Stimulated activated CD8-positive, alpha-beta memory T cell treated with anti-CD3 and anti-CD28 coated beads, Interleukin-15, amount 100 ng/mL, for 48 hours (primary cell): ENCODE measurements around the gene CCL18.
"Not testable (repeated sequence)": the region's sequence is repeated elsewhere in the genome, so short reads cannot be mapped to it uniquely, and the experiment has no call there.

ENCODE experiments used
- DNase-seq, 2 donors: peaks; one replicate each; pipeline ENCODE4 v3.0.0-alpha.2; 2020; ENCODE audit warnings: low read depth in 2 of 2

CCL18 gene

DNA sequence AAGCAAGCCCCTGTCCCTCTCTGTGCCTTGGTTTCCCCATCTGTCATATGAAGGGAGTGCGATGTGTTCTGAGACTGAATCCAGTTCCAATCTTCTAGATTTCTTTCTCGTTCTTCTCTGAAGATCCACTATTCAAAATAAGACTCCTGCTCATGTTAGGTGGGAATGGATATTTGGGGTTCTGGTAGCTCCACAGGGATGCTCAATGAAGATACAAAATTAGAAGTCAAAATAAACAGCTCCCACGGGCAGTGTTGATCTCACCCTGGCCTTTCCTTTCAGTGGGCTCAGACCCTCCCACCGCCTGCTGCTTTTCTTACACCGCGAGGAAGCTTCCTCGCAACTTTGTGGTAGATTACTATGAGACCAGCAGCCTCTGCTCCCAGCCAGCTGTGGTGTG lies 40.2 kb downstream of the CCL18 start:
- DNase-seq: not testable (repeated sequence)

DNA sequence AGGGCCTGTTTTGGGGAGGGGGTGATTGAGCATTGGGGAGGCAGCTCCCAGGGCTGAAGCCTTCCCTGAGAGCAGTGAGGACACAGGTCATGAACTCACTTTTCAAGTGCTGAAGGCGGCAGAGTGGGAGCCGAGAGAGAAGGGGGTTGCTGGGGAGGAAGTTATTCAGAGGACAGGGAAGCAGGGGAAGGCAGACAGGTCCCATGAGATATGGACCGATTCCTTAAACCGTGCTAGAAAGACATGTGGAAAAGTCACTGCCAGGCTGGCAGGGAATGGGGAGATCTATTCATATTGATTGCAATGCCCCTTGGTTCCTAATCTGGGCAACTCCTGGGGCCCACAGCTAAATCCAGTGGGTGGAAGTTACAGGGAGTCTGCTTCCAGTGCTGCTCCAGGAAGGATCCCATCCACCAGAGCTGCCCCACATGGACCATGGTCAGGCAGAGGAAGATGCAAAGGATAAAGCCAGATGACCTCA lies 40.7 kb downstream of the CCL18 start:
- no peak for DNase-seq

DNA sequence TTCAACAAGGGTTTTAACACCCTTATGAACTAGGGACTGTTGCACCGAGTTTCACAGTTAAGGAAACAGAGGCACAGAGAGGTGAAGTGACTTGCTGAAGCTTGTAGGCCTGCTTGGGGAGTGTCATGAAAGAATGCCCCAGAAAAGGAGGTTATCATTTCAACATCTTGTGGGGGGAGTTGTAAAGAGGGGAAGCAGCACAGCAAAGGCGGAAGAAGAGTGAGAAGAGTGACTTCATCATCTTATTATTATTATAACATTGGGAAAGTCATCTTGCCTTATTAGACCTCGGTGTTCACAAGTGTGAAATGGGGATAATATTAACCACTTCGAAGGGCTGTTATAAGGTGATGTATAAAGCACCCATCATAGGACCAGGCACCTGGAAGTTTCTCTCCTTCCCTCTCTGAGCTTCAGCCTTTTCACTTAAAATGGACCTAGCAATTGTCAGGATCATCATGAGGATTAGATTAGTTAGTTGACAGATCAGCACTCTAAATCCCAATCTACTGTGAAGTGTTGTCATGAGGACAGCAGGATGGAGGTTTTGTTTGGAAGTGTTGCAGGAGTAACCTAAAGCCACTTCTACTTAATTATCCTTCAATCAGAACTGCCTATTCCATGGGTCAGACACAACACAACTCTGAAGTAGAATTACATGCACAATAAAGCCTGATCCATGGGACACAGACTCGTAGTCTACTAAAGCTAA lies 41.9 kb downstream of the CCL18 start:
- DNase-seq: no peak

DNA sequence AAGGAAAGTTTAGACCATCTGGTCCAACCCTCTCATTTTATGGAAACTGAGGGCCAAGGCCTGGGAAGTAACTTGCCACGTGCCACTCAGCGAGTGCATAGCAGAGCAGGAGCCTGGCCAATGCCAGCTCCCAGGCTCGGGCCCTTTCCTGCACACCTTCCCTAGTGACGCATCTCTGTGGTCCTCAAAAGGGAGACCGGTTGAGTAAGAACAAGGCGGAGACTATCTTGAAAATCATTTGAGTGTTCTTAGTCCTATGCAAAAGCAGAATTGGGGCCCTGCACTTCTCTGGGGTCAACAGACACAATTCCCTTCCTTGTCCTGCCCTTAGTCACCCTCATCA lies 42.4 kb downstream of the CCL18 start:
- no peak for DNase-seq

DNA sequence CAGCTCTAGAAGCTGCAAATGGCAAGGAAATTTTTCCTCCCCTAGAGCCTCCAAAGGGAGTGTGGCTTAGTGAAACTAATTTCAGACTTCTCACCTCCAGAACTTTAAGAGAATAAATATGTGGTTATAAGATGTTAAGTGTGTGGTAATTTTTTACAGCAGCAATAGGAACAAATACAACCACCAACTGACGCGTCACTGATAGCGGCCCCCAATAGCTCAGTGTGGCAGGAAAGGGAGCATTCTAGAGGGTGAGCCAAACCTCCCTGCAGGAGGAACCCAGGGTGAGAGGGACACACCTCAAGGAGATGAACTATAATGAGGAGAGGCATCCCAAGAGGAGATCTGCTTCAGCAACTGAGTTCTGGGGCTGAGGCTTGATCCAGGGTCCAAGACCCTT lies 43.6 kb downstream of the CCL18 start:
- peak in 1 of 2 donors; percentile 16 for DNase-seq

DNA sequence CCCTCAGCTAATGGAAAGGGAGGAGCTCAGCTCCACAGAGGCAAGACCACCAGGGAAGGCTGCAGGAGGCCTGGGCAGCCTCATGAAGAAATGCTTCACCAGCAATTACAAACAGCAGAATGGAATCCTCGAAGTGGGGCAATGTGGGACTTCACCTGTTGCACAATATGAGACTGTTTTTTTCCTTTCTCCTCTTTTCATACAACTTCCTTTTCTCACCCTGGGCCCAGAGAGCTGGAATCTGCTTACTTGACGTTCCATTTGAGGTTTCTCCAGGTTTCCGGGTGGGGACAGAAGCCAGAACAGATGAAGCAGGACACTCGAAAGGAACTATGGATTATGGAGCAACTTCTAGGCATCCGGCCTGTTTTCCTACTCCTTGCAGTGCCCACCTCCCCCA lies 44.2 kb downstream of the CCL18 start:
- not testable (repeated sequence) for DNase-seq

DNA sequence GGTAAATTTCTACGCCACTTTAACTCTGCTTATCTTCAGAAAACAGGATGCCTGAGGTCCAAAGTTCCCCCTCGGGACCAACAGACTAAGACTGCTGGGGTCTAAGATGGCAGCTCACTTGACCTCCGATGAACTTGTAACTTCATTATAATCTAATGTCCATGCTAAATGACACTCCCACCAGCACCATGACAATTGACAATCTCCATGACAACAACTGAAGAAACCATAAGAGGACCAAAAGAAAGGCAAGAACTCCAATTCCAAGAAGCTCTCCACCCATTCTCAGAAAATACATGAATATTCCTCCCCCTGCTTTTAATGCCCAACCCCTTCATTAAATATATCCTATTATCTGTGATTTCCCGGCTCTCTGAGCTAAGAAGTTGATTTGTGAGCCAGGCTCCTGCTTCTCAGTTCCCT lies 47.0 kb downstream of the CCL18 start:
- no peak for DNase-seq

DNA sequence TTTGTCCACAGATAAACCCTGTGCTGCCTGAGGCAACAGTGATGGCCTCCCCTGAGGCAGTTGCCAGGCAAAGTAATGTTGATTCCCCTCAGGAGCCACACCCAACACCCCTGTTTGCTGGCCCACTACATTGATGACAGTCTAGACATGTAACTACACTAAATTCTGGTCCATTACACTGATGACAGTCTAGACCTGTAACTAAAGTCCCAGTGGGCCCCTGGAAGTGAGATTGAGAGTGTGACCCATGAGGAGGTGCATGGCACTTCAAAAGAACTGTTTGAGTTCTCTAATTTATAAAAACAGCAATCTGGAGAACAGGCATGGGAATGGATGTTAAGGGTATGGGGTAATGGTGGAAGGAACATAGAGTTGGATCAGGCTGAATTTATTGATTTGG lies 48.5 kb downstream of the CCL18 start:
- DNase-seq: no peak

DNA sequence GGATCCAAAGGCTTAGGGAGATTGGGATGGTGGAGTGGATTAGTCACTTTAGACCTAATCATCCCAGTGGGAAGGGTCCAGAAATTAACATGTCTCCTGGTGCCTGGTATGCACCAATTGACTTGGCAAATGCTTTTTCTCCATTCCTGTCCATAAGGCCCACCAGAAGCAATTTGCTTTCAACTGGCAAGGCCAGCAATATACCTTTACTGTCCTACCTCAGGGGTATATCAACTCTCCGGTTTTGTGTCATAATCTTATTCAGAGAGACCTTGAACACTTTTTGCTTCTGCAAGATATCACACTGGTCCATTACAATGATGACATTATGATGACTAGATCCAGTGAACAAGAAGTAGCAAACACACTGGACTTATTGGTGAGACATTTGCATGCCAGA lies 49.1 kb downstream of the CCL18 start:
- DNase-seq: not testable (repeated sequence)

DNA sequence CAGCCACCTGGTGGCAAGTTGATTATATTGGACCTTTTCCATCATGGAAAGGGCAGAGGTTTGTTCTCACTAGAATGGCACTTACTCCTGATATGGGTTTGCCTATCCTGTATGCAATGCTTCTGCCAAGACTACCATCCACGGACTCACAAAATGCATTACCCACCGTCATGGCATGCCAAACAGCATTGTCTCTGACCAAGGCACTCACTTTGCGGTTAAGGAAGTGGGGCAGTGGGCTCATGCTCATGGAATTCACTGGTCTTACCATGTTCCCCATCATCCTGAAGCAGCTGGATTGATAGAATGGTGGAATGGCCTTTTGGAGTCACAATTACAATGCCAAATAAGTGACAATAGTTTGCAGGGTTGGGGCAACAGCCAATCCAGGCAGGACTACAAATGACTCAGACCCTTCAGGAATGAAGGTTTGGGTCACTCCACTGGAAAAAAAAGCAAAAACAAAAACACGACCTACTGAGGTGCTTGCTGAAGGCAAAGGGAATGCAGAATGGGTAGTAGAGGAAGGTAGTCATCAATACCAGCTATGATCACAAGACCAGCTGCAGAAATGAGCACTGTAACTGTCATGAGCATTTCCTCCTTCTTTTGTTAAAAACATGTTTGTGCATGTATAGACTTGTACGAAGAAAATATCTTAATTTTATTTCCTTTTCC lies 51.0 kb downstream of the CCL18 start:
- not testable (repeated sequence) for DNase-seq

DNA sequence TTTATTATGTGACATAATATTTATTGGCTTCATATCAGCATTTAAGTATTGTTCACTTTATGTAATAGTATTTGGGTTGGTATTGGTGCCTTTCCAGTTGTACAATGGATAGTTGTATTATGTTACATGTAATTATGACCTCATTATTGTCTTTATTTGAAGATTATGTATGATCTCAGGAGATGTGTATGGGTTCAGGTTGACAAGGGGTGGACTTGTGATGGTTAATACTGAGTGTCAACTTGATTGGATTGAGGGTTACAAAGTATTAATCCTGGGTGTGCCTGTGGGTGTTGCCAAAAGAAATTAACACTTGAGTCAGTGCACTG lies 51.5 kb downstream of the CCL18 start:
- not testable (repeated sequence) for DNase-seq

DNA sequence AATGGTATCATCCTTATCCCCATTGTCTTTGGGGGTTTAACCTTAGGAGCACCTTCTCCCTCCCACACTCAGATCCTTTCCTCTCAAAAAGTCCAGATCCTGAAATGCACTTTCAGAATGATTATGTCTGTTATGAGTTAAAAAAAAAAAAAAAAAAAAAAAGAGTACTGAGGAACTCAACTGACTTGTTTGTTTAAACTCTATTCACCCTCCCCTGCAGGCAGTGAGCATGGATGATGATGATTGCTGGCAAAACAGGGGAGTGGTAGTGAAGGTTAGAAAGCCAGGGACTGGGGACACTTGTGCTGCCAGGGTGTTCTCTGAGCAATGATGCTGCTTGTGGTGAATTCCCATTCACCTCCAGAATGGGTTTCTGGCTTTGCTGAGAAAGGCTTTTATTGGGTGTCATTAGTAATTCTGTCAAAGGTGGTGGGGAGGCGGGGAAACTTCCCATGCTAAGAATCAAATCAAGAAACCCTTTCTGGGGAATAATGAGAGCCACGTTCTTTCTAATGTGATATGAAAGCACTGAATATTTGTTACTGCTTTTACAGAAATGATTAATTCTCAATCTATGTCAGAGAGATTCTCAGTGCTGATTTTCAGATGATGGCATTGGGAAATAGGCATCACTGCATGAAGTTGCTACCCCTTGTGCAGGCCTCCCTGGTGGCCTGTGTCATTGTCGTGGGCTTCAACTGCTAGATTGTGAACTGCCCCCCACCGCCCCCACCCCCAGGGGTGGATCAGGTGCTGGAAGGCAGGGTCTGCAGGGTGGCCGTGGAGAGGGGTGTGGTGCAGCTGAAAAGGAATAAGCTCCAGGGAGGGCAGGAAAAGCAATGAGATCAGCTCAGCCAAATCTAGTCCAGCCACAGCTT lies 53.7 kb downstream of the CCL18 start:
- peak; percentile 34 to 36 for DNase-seq

DNA sequence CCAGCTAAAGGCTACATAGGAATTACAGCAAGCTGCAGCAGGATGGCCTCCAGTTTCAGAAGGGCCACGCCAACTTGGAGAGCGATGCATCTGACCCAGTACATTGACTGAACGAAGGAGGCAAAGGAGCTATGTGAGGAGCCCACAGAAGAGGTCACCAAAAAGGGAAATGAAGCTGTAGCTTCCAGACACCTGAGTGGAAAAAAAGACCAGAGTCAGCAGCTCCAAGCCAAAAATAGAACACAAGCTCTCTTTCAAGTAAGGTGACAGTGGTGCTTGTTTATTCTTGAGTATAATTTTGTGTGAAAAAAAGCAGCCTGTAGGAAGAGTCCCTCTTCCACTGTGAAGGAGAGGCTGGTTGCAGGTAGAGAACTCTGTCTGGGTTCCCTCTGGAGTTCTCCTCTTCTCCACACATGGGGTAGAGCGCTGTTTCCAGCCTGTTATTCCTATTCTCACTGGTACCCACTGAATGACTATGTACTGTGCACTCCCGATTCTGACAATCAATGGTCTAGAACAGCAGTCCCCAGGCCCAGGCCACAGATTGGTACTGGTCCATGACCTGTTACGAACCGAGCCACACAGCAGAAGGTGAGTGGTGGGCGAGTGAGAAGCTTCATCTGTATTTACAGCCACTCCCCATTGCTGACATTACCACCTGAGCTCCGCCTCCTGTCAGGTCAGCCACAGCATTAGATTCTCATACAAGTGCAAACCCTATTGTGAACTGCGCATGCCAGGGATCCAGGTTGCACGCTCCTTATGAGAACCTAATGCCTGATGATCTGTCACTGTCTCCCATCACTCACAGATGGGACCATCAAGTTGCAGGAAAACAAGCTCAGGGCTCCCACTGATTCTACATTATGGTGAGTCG lies 54.6 kb downstream of the CCL18 start:
- DNase-seq: no peak

DNA sequence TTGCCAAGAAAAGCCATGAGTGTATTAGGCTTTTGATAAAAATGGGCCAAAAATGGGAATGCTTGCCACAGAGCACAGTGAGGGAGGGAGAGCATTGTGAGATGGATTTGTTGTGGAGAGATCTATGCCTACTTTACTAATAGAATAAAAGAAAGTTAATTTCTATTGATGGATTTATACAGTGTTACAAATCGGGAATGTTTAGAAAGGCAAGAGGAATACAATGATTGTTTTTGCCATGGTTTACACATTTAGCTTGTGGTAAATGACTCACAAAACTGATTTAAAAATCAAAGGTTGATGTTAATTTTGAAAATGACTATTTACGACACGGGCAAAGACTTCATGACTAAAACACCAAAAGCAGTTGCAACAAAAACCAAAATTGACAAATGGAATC lies 56.1 kb downstream of the CCL18 start:
- DNase-seq: no peak

DNA sequence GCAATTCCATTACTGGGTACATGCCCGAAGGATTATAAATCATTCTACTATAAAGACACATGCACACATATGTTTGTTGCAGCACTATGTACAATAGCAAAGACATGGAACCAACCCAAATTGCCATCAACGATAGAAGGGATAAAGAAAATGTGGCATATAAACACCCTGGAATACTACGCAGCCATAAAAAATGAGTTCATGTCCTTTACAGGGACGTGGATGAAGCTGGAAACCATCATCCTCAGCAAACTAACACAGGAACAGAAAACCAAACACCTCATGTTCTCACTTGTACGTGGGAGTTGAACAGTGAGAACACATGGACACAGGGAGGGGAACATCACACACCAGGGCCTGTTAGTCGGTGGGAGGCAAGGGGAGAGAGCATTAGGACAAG lies 57.0 kb downstream of the CCL18 start:
- not testable (repeated sequence) for DNase-seq
